ENCODE measurements around the gene UBE2E2.

Gene UBE2E2

DNA sequence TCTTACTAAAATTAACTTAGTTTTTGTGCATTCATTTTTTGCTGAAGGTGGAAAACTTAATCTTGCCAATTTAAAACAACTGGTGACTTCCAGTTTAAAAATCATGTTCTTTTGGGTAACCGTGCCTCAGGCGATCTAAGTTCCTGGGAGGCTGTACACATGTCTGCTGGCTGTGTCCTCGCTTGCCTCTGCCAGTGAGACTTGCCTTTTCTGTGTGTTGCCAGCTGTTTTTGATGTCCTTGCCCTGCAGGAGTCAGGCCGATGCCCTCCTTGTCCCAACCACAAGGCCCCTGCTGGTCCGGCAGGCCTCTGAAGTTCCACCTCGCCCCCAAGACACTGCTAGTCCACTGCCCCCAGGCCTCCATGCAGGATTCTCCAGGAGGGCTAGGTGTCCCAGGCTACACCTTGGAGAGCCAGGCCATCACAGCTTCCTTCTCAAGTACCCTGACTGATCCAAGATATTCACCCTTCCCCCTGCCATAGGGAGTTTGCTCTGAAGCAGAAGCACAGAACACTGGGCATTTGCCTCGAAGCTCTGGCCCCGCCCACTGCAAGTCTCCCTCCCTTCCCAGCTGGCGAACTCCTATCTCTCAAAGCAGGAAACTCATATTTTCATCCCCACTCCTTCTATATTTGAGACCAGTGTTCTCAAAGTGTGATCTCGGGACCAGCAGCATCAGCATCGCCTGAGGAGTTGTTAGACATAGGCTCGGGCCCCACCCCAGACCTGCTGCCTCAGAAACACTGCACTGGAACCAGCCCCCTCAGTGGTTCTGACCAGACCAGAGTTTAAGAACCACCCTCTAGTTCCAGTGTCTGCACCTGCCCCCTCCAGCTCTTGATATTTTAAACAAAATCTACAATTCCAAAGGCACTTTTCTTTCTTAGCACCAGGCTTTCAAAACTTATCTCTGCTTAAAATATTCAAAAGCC is 416.8 kb downstream of the UBE2E2 start:
- H3K4me3 ChIP-seq (ENCODE audit: low read length in 2 of 2) = no peak overlapping the region
- no peaks in the 10 kb centered on the region for H3K27me3 ChIP-seq (ENCODE audit: control insufficient read depth in 2 of 2, insufficient read depth in 2 of 2, low read length in 2 of 2)
- no peaks in the 10 kb centered on the region for H3K4me1 ChIP-seq (ENCODE audit: control insufficient read depth in 2 of 2, insufficient read depth in 2 of 2, low read length in 2 of 2)
- H3K9ac ChIP-seq (ENCODE audit: low read depth in 1 of 2, low read length in 2 of 2) = no peak overlapping the region
- no peaks in the 10 kb centered on the region for H3K9me3 ChIP-seq (ENCODE audit: control insufficient read depth in 2 of 2, low read length in 2 of 2)
- H3K36me3 ChIP-seq (ENCODE audit: control insufficient read depth in 2 of 2, insufficient read depth in 2 of 2, low read length in 2 of 2) = no peaks in the 10 kb centered on the region
- no peak overlapping the region for H3K27ac ChIP-seq (ENCODE audit: low read depth in 2 of 2, low read length in 2 of 2)

DNA sequence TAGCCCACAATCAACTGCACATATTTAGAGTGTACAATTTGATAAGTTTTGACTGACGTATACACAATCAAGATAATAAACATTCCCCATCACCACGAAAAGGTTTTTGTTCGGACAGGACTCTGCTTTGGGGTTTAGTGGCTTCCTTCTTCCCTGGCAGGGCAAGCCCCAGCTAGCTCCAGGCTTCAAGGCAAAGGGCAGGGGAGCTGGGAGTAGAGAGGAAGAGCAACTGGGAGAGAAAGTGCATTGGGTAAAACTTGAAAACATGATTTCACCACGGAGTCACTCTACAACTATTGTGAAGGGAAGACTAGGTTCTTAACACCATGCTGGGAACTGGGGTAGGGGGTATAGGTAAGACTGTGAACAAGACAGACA is 417.5 kb downstream of the UBE2E2 start:
- Histone ChIP-seq H3K27me3 (ENCODE audit: control insufficient read depth in 2 of 2, insufficient read depth in 2 of 2, low read length in 2 of 2) (no peaks in the 10 kb centered on the region), H3K27ac (ENCODE audit: low read depth in 2 of 2, low read length in 2 of 2) (no peak overlapping the region), H3K4me1 (ENCODE audit: control insufficient read depth in 2 of 2, insufficient read depth in 2 of 2, low read length in 2 of 2) (no peaks in the 10 kb centered on the region), H3K9ac (ENCODE audit: low read depth in 1 of 2, low read length in 2 of 2) (no peak overlapping the region), H3K36me3 (ENCODE audit: control insufficient read depth in 2 of 2, insufficient read depth in 2 of 2, low read length in 2 of 2) (no peaks in the 10 kb centered on the region), H3K9me3 (ENCODE audit: control insufficient read depth in 2 of 2, low read length in 2 of 2) (no peaks in the 10 kb centered on the region), H3K4me3 (ENCODE audit: low read length in 2 of 2) (no peak overlapping the region)

DNA sequence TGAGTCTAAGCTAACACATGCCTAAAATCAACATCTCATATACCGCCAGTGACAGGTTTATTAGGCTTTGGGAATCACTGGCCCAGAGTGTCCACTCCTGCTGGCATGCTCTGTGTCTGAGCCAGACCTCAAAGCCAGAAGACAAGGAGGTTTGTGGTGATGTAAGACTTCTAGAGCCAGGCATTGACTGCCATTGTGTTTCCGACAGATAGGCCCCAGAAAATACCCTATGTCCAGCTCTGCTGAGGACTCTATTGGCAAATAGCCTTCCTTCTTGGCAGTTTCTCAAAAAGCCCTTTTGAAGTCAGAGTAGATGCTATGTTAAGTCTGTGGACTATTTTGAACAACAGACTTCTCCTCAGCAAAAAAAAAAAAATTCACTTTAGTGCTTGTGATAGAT is 420.7 kb downstream of the UBE2E2 start:
- H3K27me3 ChIP-seq (ENCODE audit: control insufficient read depth in 2 of 2, insufficient read depth in 2 of 2, low read length in 2 of 2) = no peaks in the 10 kb centered on the region

DNA sequence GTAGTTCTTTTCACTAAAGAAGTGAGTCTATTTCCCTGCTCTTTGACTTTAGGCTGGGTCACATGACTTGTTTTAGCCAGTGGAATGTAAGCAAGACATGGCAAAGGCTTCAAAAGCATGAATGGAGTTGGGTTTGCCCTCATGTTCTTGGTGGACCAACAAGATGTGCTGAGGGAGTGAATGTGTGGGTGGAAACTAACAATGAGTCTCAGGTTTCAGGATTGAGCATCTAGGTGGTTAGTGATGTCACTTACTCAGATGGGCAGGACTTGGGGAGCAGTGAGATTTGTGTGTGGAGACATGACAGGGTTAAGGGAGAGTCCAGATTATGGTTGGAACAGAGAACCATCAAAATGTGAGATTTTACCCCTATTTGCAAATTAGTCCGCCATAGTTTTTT is 421.2 kb downstream of the UBE2E2 start:
- H3K4me3 ChIP-seq (ENCODE audit: low read length in 2 of 2) = no peak overlapping the region
- H3K27me3 ChIP-seq (ENCODE audit: control insufficient read depth in 2 of 2, insufficient read depth in 2 of 2, low read length in 2 of 2) = no peaks in the 10 kb centered on the region
- no peak overlapping the region for H3K9ac ChIP-seq (ENCODE audit: low read depth in 1 of 2, low read length in 2 of 2)
- H3K4me1 ChIP-seq (ENCODE audit: control insufficient read depth in 2 of 2, insufficient read depth in 2 of 2, low read length in 2 of 2) = peaks cover 1 to 3% of the 10 kb centered on the region in 2 donors
- no peak overlapping the region for H3K27ac ChIP-seq (ENCODE audit: low read depth in 2 of 2, low read length in 2 of 2)
- no peaks in the 10 kb centered on the region for H3K36me3 ChIP-seq (ENCODE audit: control insufficient read depth in 2 of 2, insufficient read depth in 2 of 2, low read length in 2 of 2)
- no peaks in the 10 kb centered on the region for H3K9me3 ChIP-seq (ENCODE audit: control insufficient read depth in 2 of 2, low read length in 2 of 2)

More for the DNA sequence above, 420.7 kb downstream of the UBE2E2 start:
- H3K4me1 ChIP-seq (ENCODE audit: control insufficient read depth in 2 of 2, insufficient read depth in 2 of 2, low read length in 2 of 2) = peaks cover 0 to under 1% of the 10 kb centered on the region in 2 donors
- no peaks in the 10 kb centered on the region for H3K9me3 ChIP-seq (ENCODE audit: control insufficient read depth in 2 of 2, low read length in 2 of 2)
- H3K27ac ChIP-seq (ENCODE audit: low read depth in 2 of 2, low read length in 2 of 2) = no peak overlapping the region
- no peak overlapping the region for H3K9ac ChIP-seq (ENCODE audit: low read depth in 1 of 2, low read length in 2 of 2)
- no peaks in the 10 kb centered on the region for H3K36me3 ChIP-seq (ENCODE audit: control insufficient read depth in 2 of 2, insufficient read depth in 2 of 2, low read length in 2 of 2)
- no peak overlapping the region for H3K4me3 ChIP-seq (ENCODE audit: low read length in 2 of 2)

DNA sequence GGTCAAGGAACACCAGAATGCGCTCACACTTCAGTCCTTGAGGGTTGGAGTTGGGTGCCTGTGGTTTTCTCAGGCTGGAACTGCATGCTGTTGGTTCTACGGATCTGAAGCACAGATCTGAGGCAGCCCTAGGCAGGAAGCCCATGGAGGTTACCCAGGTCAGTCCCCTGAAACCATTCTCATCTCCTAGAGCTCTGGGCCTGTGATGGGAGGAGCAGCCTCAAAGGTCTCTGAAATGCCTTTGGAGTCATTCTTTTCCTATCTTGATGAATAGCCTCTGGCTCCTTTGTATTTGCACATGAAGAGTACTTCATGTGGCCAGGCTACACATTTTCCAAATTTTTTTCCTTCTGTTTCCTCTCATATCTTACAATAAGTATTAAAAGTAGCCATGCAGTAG is 423.3 kb downstream of the UBE2E2 start:
- H3K27ac ChIP-seq (ENCODE audit: low read depth in 2 of 2, low read length in 2 of 2) = no peak overlapping the region
- H3K36me3 ChIP-seq (ENCODE audit: control insufficient read depth in 2 of 2, insufficient read depth in 2 of 2, low read length in 2 of 2) = no peaks in the 10 kb centered on the region
- peaks cover 4 to 7% of the 10 kb centered on the region in 2 donors for H3K4me1 ChIP-seq (ENCODE audit: control insufficient read depth in 2 of 2, insufficient read depth in 2 of 2, low read length in 2 of 2)
- H3K9me3 ChIP-seq (ENCODE audit: control insufficient read depth in 2 of 2, low read length in 2 of 2) = no peaks in the 10 kb centered on the region
- H3K4me3 ChIP-seq (ENCODE audit: low read length in 2 of 2) = no peak overlapping the region
- H3K9ac ChIP-seq (ENCODE audit: low read depth in 1 of 2, low read length in 2 of 2) = no peak overlapping the region
- no peaks in the 10 kb centered on the region for H3K27me3 ChIP-seq (ENCODE audit: control insufficient read depth in 2 of 2, insufficient read depth in 2 of 2, low read length in 2 of 2)

DNA sequence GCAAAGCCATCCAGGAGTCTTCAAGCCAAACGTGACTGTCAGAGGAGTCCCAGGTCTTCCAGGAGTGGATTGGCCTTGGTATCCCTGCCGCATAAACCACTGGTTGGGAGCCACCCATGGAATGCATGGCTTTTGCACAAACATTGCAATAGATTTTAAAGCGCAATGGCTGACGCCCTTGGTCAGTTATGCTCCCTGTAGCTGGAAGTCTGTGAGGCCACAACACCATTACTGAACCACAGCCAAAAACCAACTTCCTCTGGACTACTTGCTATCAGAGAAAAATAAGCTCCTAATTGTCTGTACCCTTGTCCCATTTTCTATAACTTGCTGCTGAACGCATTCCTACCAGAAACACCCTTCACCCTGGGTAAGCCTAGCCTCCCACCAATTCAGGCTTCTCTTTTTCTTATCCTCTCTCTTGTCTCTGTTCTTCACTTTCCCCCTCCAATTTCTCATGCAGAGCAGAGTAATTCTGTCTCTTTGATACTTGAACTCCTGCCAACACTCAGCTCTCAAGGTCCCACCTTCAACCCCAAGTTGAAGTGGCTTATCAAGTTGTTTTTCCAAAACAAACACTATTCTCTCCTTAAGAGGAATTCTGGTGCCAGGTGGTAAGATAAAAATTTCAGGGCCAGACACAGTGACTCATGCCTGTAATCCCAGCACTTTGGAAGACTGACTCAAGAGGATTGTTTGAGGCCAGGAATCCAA is 426.2 kb downstream of the UBE2E2 start:
- H3K36me3 ChIP-seq (ENCODE audit: control insufficient read depth in 2 of 2, insufficient read depth in 2 of 2, low read length in 2 of 2) = no peaks in the 10 kb centered on the region
- no peak overlapping the region for H3K4me3 ChIP-seq (ENCODE audit: low read length in 2 of 2)
- H3K27ac ChIP-seq (ENCODE audit: low read depth in 2 of 2, low read length in 2 of 2) = no peak overlapping the region
- no peak overlapping the region for H3K9ac ChIP-seq (ENCODE audit: low read depth in 1 of 2, low read length in 2 of 2)
- no peaks in the 10 kb centered on the region for H3K9me3 ChIP-seq (ENCODE audit: control insufficient read depth in 2 of 2, low read length in 2 of 2)
- peaks cover 4 to 7% of the 10 kb centered on the region in 2 donors for H3K4me1 ChIP-seq (ENCODE audit: control insufficient read depth in 2 of 2, insufficient read depth in 2 of 2, low read length in 2 of 2)
- no peaks in the 10 kb centered on the region for H3K27me3 ChIP-seq (ENCODE audit: control insufficient read depth in 2 of 2, insufficient read depth in 2 of 2, low read length in 2 of 2)

DNA sequence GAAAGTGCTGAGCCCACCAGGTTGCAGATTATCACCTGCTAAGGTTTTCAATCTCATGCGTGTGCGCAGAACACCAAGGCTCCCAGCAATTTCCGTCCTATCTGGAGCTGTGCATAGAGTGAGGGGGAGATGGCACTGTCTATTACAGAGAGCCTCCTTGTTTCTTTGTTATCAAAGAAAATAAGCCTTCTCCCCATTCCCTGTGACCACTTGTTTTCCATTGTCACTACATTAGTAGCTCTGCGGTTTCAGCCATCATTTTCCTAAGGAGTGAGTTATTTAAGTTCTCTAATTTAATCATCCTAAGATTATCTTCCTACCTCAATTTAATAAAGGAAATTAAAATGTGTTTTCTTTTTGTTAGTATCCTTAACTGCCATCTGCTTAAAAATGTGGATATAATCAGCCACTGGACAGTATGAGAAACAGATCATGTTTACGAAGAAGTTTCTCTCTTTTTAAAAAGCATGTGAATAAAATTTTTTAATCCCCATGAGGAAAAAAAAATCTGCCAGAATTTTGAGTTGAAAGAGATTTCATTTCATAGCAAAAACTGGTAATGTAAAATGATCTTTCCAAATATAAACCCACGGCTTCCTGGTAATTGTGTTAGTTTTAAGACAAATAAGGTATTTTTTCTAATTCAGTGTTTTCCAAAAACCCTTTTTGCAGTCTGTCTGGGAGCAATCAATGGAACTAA is 430.3 kb downstream of the UBE2E2 start:
- no peak overlapping the region for H3K4me3 ChIP-seq (ENCODE audit: low read length in 2 of 2)
- H3K4me1 ChIP-seq (ENCODE audit: control insufficient read depth in 2 of 2, insufficient read depth in 2 of 2, low read length in 2 of 2) = peaks cover 4 to 7% of the 10 kb centered on the region in 2 donors
- no peaks in the 10 kb centered on the region for H3K9me3 ChIP-seq (ENCODE audit: control insufficient read depth in 2 of 2, low read length in 2 of 2)
- H3K36me3 ChIP-seq (ENCODE audit: control insufficient read depth in 2 of 2, insufficient read depth in 2 of 2, low read length in 2 of 2) = no peaks in the 10 kb centered on the region
- no peak overlapping the region for H3K27ac ChIP-seq (ENCODE audit: low read depth in 2 of 2, low read length in 2 of 2)
- no peaks in the 10 kb centered on the region for H3K27me3 ChIP-seq (ENCODE audit: control insufficient read depth in 2 of 2, insufficient read depth in 2 of 2, low read length in 2 of 2)
- H3K9ac ChIP-seq (ENCODE audit: low read depth in 1 of 2, low read length in 2 of 2) = no peak overlapping the region

DNA sequence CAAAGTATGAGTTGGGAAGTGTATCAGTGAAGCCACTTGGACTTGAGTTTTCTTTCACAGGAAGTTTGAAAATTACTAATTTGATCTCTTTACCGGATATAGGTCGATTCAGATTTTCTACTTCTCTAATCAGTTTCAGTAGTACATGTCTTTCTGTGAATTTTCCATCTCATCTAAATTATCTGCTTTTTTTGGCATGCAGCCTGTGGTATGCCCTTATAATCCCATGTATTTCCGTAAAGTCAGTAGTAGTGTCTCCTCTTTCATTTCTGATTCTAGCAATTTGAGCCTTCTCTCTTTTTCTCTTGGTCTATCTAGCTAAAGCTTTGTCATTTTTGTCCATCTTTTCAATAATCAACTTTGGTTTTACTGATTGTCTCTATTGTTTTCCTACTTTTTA is 434.2 kb downstream of the UBE2E2 start:
- H3K4me1 ChIP-seq (ENCODE audit: control insufficient read depth in 2 of 2, insufficient read depth in 2 of 2, low read length in 2 of 2) = no peaks in the 10 kb centered on the region
- no peaks in the 10 kb centered on the region for H3K36me3 ChIP-seq (ENCODE audit: control insufficient read depth in 2 of 2, insufficient read depth in 2 of 2, low read length in 2 of 2)
- no peaks in the 10 kb centered on the region for H3K27me3 ChIP-seq (ENCODE audit: control insufficient read depth in 2 of 2, insufficient read depth in 2 of 2, low read length in 2 of 2)
- no peak overlapping the region for H3K27ac ChIP-seq (ENCODE audit: low read depth in 2 of 2, low read length in 2 of 2)
- no peak overlapping the region for H3K4me3 ChIP-seq (ENCODE audit: low read length in 2 of 2)
- no peaks in the 10 kb centered on the region for H3K9me3 ChIP-seq (ENCODE audit: control insufficient read depth in 2 of 2, low read length in 2 of 2)
- H3K9ac ChIP-seq (ENCODE audit: low read depth in 1 of 2, low read length in 2 of 2) = no peak overlapping the region

DNA sequence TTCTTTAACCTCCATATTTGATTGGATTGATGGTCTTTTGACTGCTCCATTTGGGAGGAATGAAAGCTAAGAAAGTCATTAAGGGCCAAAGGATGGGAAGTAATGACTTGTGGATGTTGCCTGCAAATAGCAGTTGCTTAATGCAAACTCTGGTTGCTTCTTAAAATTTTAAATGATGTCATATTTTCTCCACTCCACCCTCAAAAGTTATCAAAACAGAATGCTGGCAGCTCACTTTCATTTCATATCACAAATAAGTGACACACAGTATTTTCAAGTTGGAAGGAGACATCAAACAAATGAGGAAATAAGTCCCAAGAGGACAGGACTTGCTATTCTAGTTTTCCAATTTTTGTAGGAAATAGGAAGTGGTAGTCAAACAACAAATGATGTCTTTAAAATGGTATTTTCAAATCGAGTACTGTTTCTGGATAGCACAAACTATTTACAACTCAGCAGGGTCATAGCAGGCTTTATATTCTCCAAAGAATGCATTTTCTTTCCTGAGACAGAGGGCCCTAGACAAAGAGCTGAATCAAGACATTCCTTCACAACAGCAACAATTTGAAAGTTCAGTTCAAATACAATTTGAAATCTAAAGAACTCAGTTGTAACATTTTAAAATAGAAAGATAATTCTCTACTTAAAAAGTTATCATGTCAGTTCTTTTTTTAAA is 437.5 kb downstream of the UBE2E2 start:
- no peaks in the 10 kb centered on the region for H3K36me3 ChIP-seq (ENCODE audit: control insufficient read depth in 2 of 2, insufficient read depth in 2 of 2, low read length in 2 of 2)
- H3K9me3 ChIP-seq (ENCODE audit: control insufficient read depth in 2 of 2, low read length in 2 of 2) = no peaks in the 10 kb centered on the region
- H3K27ac ChIP-seq (ENCODE audit: low read depth in 2 of 2, low read length in 2 of 2) = no peak overlapping the region
- H3K27me3 ChIP-seq (ENCODE audit: control insufficient read depth in 2 of 2, insufficient read depth in 2 of 2, low read length in 2 of 2) = no peaks in the 10 kb centered on the region
- peaks cover 0 to 2% of the 10 kb centered on the region in 2 donors for H3K4me1 ChIP-seq (ENCODE audit: control insufficient read depth in 2 of 2, insufficient read depth in 2 of 2, low read length in 2 of 2)
- no peak overlapping the region for H3K9ac ChIP-seq (ENCODE audit: low read depth in 1 of 2, low read length in 2 of 2)
- H3K4me3 ChIP-seq (ENCODE audit: low read length in 2 of 2) = no peak overlapping the region
